GM19452 (cell line): Measurements from ENCODE around the gene SMIM45.

Source experiments
- ATAC-seq: cut with Tn5 transposase; IDR thresholded peaks from one replicate; pipeline ENCODE4 v1.9.1; 2021; ENCODE audit not compliant: unreplicated experiment

Gene SMIM45

DNA sequence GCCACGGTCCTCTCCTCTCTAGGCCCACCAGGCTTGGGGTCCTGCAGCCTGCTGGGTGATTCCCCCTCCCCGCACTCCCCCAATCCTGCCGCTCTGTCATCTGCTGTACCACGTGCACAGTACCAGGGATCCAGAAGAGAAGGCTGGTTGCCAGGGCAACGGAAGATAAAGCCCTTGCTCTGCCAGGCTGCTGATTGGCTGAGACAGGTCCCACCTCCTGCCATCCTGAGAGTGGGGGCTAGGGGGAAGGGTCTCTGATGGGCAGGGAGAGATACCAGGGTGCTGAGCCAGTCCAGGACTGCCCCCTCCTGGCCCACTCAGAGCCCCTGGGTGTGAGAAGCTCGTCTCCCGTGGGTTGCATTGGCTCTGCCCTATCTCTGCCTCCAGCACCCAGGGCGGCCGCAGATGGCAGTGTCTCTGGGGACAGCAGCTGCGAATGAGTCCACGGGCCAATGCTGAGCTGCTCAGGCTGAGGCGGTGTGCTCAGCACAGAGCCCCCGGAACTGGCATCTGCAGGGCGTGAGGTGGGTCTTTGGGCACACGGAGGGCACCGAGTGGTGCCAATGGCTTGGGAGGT lies at the start of gene SMIM45:
Gene SMIM45 (plus strand): TSS at position 253 of the 577 bp plus-strand sequence.
- no peak for ATAC-seq

DNA sequence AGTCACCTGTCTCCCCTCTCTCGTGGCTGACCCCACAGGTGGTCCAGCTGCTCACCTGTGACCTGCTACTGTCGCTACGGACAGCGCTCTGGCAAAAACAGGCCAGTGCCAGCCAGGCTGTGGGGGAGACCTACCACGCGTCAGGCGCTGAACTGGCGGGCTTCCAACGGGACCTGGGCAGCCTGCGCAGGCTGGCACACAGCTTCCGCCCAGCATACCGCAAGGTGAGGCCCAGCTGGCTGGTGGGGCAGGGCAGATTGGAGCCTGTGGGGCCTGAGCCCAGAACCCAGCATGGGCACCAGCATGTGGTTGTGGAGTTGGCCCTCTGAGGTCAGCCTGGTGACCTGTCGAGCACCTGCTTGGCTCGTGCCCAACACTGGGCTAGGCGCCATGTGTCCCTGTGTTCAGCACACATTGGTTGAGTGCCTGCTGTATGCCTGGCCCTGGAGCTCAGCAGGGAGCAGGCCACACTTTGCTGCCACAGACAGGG lies 49.0 kb upstream of the SMIM45 start:
- ATAC-seq: no peak

DNA sequence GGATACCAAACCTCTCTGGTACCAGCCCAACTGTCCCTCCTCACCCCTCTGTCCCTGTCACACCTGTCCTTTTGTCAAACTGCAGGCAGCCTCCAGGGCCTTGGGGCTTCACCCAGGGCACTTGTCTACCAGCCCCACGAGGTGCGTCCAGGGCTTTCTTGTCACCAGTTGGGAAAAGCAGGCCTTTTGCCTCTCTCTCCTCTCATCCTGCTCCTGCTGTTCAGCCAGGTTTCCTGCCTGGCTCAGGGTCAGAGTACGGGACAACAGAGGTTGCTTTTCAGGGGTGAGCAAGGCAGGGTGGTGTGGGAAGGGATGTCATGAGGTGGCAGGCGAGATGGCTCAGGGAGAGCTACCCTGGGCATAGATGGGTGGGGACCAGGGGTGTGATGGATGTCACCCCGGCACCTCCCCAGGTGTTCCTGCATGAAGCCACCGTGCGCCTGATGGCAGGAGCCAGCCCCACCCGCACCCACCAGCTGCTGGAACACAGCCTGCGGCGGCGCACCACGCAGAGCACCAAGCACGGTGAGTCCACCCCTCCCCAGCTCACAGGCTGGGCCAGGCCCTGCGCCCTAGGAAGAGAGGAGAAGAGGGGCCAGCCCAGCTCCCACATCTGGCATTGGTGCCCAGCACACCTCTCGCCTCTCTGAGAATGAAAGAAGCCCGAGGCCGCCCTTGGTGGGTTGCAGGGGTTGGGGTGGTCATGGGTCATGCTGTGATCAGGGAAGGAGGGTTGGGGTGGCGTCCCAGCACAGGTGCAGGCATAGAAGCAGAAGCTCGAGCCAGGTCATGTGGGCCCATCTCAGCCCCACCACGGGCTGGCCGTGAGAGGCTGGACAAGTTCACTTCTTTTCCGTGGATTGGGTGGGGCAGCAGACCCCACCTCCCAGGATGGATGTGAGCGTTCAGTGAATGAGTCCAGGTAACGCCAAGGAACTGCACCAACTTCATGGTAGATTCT lies 47.2 kb upstream of the SMIM45 start:
- no peak for ATAC-seq

- ATAC-seq: no peak
These were observed 46.3 kb upstream of the SMIM45 start for GRCh38 chr22:41905411-41906202.

GRCh38 chr22:41906822-41907221 lies 45.1 kb upstream of the SMIM45 start:
- ATAC-seq: no peak

GRCh38 chr22:41907436-41908401 lies 44.2 kb upstream of the SMIM45 start:
- no peak for ATAC-seq

- no peak for ATAC-seq
These were observed 43.3 kb upstream of the SMIM45 start for GRCh38 chr22:41908411-41909309.

DNA sequence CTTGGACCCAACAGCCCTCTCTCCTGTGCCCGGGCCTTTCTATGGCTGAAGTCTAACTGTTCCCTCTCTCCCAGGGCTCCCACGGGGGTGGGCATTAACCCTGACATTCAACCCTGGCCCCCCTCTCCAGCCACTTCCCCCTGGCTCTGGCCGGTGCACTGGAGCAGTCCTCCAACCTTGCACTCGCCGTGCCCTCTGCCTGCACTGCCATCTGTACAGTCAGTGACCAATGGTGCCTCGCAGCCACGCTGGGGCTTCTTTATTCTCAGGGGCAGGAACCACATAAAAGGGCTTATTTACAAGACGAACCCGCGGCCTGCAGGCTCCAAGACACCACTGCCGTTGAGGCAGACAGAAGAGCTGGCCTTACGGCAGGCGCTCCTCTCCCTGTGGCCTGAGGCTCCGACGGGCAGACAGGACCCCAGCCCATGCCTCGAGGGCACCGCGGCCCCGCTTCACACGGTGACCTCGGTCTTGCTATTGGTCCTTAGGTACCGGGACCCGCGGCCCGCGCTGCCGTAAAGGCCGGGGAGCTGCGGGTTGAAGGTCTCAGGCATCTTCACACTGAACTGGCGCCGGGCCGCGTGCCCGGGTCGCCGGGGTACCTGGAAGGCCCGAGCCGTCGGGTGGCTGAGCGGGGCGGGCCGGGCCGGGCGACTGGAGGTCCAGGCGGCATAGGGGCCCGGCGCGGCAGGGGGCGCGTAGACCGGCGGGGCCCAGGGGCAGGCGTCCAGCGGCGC lies 42.5 kb upstream of the SMIM45 start:
- no peak for ATAC-seq

DNA sequence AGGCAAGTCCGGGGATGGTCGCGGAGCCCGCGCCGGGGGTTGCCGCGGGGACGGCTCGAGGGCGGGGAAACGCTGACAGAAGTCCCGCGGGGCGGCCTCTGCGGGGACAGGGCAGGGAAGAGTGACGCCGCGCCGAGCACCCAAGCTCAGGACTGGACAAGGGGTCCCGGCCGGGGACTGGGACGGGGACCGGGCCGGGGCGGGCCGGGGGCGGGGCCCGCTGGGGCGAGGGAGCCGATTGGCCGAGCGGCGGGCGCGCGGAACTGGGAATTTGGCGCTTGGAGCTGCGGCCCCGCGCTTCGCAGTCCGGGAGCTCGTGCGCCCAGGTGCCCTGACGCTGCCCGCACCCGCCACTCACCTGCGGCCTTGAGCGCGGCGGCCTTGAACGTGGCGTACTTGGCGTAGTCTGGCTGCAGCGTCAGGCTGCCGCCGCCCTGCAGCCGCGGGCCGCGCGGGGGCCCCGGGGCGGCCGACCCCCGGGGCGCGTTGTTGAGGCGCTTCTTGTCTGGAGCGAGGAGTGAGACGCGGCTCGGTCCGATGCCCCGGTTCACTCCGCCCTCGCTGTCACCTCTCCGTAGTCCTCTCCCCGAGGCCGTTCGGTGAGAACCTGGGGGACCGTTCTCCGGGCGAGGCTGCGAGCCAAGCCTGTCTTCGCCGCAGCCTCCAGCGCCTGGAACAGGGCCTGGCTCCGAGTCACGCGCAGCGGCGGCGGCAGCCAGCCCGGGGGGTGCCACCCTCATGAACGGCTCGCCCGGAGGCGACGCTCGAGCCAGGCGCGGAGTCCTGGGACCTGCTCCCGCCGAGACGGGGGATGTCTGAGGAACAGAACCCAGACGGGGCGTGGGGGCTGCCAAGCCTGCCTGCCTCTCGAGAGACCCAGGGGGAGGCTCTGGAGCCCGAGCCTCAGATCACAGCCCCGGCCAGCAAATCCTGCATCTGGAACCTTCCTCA lies 41.6 kb upstream of the SMIM45 start:
- no peak for ATAC-seq

- ATAC-seq: no peak
These were observed 40.8 kb upstream of the SMIM45 start for GRCh38 chr22:41911001-41911611.

DNA sequence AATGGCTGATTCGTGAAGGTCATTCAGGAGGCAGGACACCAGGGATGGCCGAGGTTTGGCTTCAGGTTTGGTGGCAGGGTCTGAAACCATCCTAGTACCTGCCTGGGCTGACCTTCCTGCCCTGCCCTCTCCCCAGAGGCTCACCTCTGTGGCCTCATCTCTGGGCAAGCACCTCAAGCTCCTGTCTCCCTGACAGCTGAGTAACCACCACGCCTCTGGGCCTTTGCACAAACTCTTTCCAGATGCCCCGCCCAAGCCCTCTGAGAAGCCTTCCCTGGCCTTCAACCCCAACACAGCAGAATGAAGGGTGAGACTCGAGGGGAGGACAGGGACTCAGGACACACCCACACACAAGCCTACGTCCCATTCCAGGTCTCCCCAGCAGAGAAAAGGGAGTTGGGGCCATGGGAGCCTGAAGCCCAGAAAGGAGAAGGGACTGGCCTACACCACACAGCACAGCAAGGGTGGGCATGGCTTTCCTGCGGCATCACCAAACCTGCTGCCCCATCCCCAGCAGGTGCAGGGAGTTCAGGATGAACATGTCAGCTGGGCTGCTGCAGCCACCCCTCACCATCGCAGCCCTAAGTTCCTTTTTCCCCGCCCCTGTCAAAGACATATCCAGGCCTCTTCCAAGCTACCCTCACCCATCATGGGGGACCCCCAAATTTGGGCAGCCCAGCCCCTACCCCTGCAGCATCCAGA lies 39.5 kb upstream of the SMIM45 start:
- no peak for ATAC-seq

DNA sequence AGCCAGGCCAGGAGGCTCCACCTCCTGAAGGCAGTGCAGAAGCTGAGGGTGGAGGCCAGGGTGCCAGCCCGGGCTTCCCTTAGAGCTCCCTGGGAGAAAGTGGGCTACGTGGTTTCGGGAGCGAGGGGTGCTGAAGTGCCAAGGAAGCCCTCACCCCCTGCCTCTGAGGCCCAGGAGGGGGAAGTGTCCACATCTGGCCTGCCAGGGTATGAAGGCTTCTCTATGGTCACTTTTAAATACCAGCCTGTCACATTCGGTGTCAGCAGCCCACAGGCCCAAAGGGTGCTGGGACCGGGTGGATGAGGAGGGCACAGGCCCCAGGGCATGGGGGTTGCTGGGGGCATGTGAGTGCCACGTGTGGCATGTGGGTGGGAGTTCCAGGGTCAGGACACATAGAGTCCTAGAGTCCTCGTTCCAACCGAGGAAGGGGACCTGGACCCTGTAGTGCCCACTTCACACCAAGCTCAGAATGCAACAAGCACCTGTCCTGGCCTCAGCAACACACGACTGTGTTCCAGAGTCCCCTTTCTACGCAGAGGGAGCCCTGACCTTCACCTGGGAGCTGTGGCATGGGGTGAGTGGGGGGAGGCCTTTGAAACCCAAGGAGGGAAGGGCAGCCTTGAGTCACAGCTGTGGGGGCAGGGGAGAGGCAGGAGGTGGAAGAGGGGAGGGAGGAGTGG lies 38.8 kb upstream of the SMIM45 start:
- ATAC-seq: no peak

DNA sequence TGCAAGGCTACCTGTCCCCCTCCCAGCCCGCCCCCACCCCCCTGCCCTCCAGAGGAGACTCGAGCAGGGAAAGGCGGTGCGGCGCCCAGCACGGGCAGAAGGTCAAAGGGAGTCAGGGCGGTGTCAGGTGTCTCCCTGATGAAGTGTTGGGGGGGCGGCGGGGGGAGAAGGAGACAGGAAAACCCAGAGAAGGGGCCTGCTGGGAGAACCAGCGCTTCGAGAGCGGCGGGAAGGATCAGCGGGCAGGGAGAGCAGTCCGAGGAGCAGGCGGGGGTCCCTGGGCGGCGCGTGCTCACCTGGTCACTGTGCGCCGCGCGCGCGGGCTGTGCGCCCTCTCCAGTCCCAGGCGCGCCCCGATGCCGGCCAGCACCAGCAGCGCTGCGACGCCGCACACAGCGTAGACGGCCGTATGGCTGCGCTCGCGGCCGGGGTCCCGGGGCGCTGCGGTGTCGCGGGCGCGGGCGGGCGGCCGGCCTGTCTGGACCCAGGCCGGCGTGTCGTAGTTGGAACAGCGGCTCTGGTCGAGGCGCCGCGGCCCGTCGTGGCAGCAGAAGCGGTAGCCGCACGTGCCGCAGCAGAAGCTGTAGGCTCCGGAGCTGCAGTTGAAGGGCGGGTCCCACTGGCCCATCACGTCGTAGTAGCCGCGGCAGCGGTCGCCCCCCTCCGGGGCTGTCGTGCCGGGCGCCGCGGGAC lies 38.0 kb upstream of the SMIM45 start:
- ATAC-seq: no peak

GRCh38 chr22:41914611-41915034 lies 37.3 kb upstream of the SMIM45 start:
- no peak for ATAC-seq
